Panc1 (cell line): ENCODE measurements around the gene HLA-DRA. TPM values are rescaled to one million over a fixed set of nuclear protein-coding genes. Genes with fewer than 3 reads are reported as not detected.

Experiments used
- ATAC-seq: fragments of 200-7000 bp; cut with Tn5 transposase; 2 replicates; pipeline ENCODE4 v1.9.1; 2020; ENCODE audit warnings: mild to moderate bottlenecking, moderate library complexity
- BruUV-seq: library from RNA; stranded (reverse); fragments of 400-500 nt; replicated peaks from 2 replicates; lab custom pipeline; 2021; lab: Mats Ljungman, UMichigan
- CTCF ChIA-PET: fragments of 300-600 bp; sonication (Branson Sonifier 250); formaldehyde crosslinking; loops from one replicate; lab custom pipeline; 2022; ENCODE audit warnings: antibody characterized with exemption; lab: Charles Lee
- POLR2A ChIA-PET: fragments of 300-600 bp; sonication (Branson Sonifier 250); formaldehyde crosslinking; loops from one replicate; lab custom pipeline; 2022; ENCODE audit warnings: antibody characterized with exemption; lab: Charles Lee
- DNase-seq: peaks from one replicate; pipeline ENCODE4 v3.0.0-alpha.2; 2010; ENCODE audit warnings: low read depth, low spot score
- H3K27ac ChIP-seq: 2 replicates; pipeline ENCODE4 v1.5.1; 2011; ENCODE audit warnings: mild to moderate bottlenecking, low read length, inconsistent platforms
- H3K27me3 ChIP-seq: fragments of 200-500 bp; sonication (Bioruptor generic); 2 replicates; pipeline ENCODE4 v1.6.0; 2014; ENCODE audit warnings: low read length, inconsistent platforms; ENCODE audit not compliant: control insufficient read depth, insufficient read depth
- H3K36me3 ChIP-seq: fragments of 200-500 bp; sonication (Bioruptor generic); 2 replicates; pipeline ENCODE4 v1.5.1; 2014; ENCODE audit warnings: inconsistent platforms, mild to moderate bottlenecking, low read length, moderate library complexity; ENCODE audit not compliant: control insufficient read depth, insufficient read depth
- H3K4me1 ChIP-seq: 2 replicates; pipeline ENCODE4 v1.5.1; 2011; ENCODE audit warnings: inconsistent platforms, mild to moderate bottlenecking, low read length, moderate library complexity; ENCODE audit not compliant: control insufficient read depth, insufficient read depth
- H3K4me3 ChIP-seq, 2 experiments: 2 replicates each; pipeline ENCODE4 v1.5.1; 2011 to 2012; ENCODE audit warnings: low read depth in 2 of 2, low read length in 2 of 2, mild to moderate bottlenecking in 2 of 2, inconsistent platforms in 1 of 2, moderate library complexity in 1 of 2
- H3K9me3 ChIP-seq: fragments of 200-500 bp; sonication (Bioruptor generic); 2 replicates; pipeline ENCODE4 v1.5.1; 2014; ENCODE audit warnings: low read depth, mild to moderate bottlenecking, inconsistent platforms, low read length, moderate library complexity; ENCODE audit not compliant: control insufficient read depth, insufficient read depth
- CTCF ChIP-seq: fragments of 450-650 bp; IDR thresholded peaks from 2 replicates; pipeline ENCODE4 v1.5.1; 2017; ENCODE audit warnings: mild to moderate bottlenecking
- POLR2AphosphoS5 ChIP-seq: IDR thresholded peaks from 2 replicates; pipeline ENCODE4 v1.6.1; 2012; ENCODE audit warnings: mild to moderate bottlenecking, low read depth, low read length, moderate library complexity
- REST ChIP-seq, 2 experiments: IDR thresholded peaks; 2 replicates each; pipeline ENCODE4 v1.6.1; 2011 to 2012; ENCODE audit warnings: low read depth in 2 of 2, control low read depth in 1 of 2, low read length in 1 of 2, mild to moderate bottlenecking in 1 of 2, moderate library complexity in 1 of 2; ENCODE audit not compliant: insufficient read depth in 1 of 2
- SIN3A ChIP-seq: IDR thresholded peaks from 2 replicates; pipeline ENCODE4 v1.6.1; 2012; ENCODE audit warnings: low read depth, mild to moderate bottlenecking, low read length, moderate library complexity, borderline replicate concordance; ENCODE audit not compliant: insufficient read depth
- TCF7L2 ChIP-seq: IDR thresholded peaks from 2 replicates; pipeline ENCODE4 v1.6.1; 2011; ENCODE audit warnings: mild to moderate bottlenecking, low read depth, low read length, inconsistent platforms
- in situ Hi-C: cut with HindIII; loops from 2 replicates; pipeline ENCODE4 v1.10.0; 2016; ENCODE audit warnings: low sequenced_read_pairs, low pct_unique_long_range_greater_than_20kb
- intact Hi-C: fragments of 100-400 bp; cut with micrococcal nuclease; formaldehyde crosslinking; loops from one replicate; pipeline ENCODE4 v1.10.0; 2022; ENCODE audit not compliant: unreplicated experiment
- total RNA-seq: library from RNA; stranded (reverse); gene quantifications from one replicate; pipeline ENCODE4 v1.2.1, GENCODE V29; 2021; ENCODE audit not compliant: unreplicated experiment

HLA-DRA gene
- total RNA-seq, 1 experiment from 2014 or later: 1.7 TPM

DNA sequence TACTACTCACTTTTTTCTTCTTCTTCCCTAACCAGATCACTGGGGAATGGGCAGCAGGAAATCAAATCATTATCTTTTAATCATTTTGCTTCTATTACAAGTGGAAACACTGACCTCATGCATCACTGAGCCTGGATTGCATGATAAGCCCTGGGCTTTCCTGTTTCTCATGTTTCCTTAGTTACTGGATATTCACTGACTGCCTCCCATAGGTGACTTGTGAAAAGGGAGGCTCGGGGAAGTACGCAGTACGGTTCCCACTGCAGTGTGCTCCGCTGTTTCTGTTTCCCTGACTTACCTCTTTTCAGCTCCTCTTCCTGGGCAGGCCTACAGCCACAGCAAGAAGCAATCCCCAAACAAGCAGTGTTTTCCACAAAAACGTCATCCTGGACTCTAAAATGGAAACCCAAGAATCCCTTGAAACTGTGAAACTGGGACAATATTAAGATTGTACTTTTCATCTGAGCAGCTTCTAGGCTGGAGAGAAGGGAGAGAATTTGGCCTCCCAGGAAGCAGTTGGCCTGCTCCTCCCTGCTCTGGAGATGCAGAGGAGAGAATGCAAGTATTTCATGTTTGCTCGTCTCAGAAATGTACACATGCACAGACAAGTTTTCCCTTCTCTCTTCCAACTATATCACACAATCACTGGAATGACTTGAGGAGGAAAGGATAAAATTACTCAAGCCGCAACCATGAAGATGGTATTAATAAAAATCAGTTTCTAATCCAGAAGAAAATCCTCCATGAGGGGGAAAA, 45.8 kb upstream of the HLA-DRA start:
- Histone ChIP-seq H3K9me3 (no peaks in the 10 kb centered on the region), H3K27me3 (no peaks in the 10 kb centered on the region; the same call in 1 of the 2 replicates), H3K27ac (no peak overlapping the region), H3K4me3 (no peak overlapping the region), H3K4me1 (no peaks in the 10 kb centered on the region), H3K36me3 (no peaks in the 10 kb centered on the region)
- in situ Hi-C loops: no loop called here
- TF ChIP-seq REST (IDR thresholded peaks at IDR 0.05; ENCODE audit: insufficient read depth in 1 of 2, low read depth in 2 of 2, low read length in 1 of 2) (no peak), SIN3A (no peak), POLR2AphosphoS5 (no peak), CTCF (no peak), TCF7L2 (no peak)
- intact Hi-C loops: no loop called here
- no TSS peak for BruUV-seq
- ChIA-PET CTCF (no interaction called here), POLR2A (no interaction called here)
- no peak for ATAC-seq
- no peak for DNase-seq

DNA sequence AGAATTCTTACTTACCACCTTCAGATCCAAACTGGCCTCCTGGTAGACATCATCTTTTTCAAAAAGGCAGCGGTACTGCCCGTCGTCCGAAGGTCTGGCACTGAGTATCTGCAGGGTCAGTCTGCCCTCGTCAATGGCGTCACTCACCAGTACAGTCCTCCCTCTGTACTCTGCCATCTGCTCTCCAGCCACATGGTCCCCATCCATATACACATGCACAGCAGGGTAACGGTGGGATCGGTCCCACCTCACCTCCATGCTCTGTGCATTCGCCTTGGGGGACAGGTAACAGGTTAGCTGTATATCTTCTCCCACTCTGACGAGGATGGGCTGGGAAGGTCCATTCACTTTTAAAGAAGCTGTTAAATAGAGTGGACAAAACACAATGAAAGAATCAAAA, 43.7 kb upstream of the HLA-DRA start:
- ATAC-seq (no peak), DNase-seq (no peak)
- no peaks in the 10 kb centered on the region for H3K9me3 ChIP-seq
- H3K36me3 ChIP-seq: no peaks in the 10 kb centered on the region
- POLR2A ChIA-PET: no interaction called here
- CTCF ChIA-PET: no interaction called here
- in situ Hi-C loops: no loop called here
- intact Hi-C loops: no loop called here
- BruUV-seq: no TSS peak
- H3K4me3 ChIP-seq: no peak overlapping the region
- no peaks in the 10 kb centered on the region; the same call in 1 of the 2 replicates for H3K27me3 ChIP-seq
- no peaks in the 10 kb centered on the region for H3K4me1 ChIP-seq
- no peak overlapping the region for H3K27ac ChIP-seq
- no peak for TF ChIP-seq REST (IDR thresholded peaks at IDR 0.05; ENCODE audit: insufficient read depth in 1 of 2, low read depth in 2 of 2, low read length in 1 of 2)
- TF ChIP-seq CTCF: no peak
- no peak for TF ChIP-seq TCF7L2
- TF ChIP-seq SIN3A: no peak
- TF ChIP-seq POLR2AphosphoS5: no peak
